Measurements from ENCODE around the gene IMP3.

Gene IMP3

GRCh38 chr15:75672646-75673425 is 32.8 kb upstream of the IMP3 start:
- DNase-seq (ENCODE audit: low spot score) = peak; percentile 33

GRCh38 chr15:75671730-75672602 is 31.9 kb upstream of the IMP3 start:
- peak; percentile 30 for DNase-seq (ENCODE audit: low spot score)

- DNase-seq (ENCODE audit: low spot score) = no peak
Observed at GRCh38 chr15:75669879-75670212, 29.8 kb upstream of the IMP3 start.

- DNase-seq (ENCODE audit: low spot score) = no peak
Observed at GRCh38 chr15:75669191-75669878, 29.3 kb upstream of the IMP3 start.

- no peak for DNase-seq (ENCODE audit: low spot score)
Observed at GRCh38 chr15:75666823-75667501, 26.9 kb upstream of the IMP3 start.

GRCh38 chr15:75663931-75664421 is 24.0 kb upstream of the IMP3 start:
- no peak for DNase-seq (ENCODE audit: low spot score)

GRCh38 chr15:75662823-75663519 is 22.9 kb upstream of the IMP3 start:
- no peak for DNase-seq (ENCODE audit: low spot score)

- DNase-seq (ENCODE audit: low spot score) = no peak
Observed at GRCh38 chr15:75661756-75662140, 21.7 kb upstream of the IMP3 start.

- DNase-seq (ENCODE audit: low spot score) = no peak
Observed at GRCh38 chr15:75661100-75661755, 21.2 kb upstream of the IMP3 start.

GRCh38 chr15:75659928-75660645 is 20.1 kb upstream of the IMP3 start:
- DNase-seq (ENCODE audit: low spot score) = no peak

- no peak for DNase-seq (ENCODE audit: low spot score)
Observed at GRCh38 chr15:75659141-75659771, 19.2 kb upstream of the IMP3 start.

GRCh38 chr15:75656813-75657212 is 16.8 kb upstream of the IMP3 start:
- DNase-seq (ENCODE audit: low spot score) = no peak

- DNase-seq (ENCODE audit: low spot score) = no peak
Observed at GRCh38 chr15:75656331-75656730, 16.3 kb upstream of the IMP3 start.

GRCh38 chr15:75655931-75656330 is 15.9 kb upstream of the IMP3 start:
- DNase-seq (ENCODE audit: low spot score) = peak; percentile 42

- no peak for DNase-seq (ENCODE audit: low spot score)
Observed at GRCh38 chr15:75654201-75654907, 14.3 kb upstream of the IMP3 start.

GRCh38 chr15:75653347-75653913 is 13.4 kb upstream of the IMP3 start:
- DNase-seq (ENCODE audit: low spot score) = no peak

- no peak for DNase-seq (ENCODE audit: low spot score)
Observed at GRCh38 chr15:75651810-75652543, 12.0 kb upstream of the IMP3 start.

Measured in cerebellar cortex (tissue), 1 donor.